Common myeloid progenitor, CD34-positive (primary cell): ENCODE results near the gene RAB27A. TPM values are rescaled to one million over a fixed set of nuclear protein-coding genes. Genes with fewer than 3 reads are reported as not detected.

ENCODE experiments used
- CTCF ChIA-PET: fragments of 350-600 bp; sonication (Branson Sonifier 250); formaldehyde crosslinking; loops from one replicate; lab custom pipeline; 2021; ENCODE audit warnings: antibody characterized with exemption; lab: Charles Lee
- POLR2A ChIA-PET: fragments of 350-600 bp; sonication (Branson Sonifier 250); formaldehyde crosslinking; loops from one replicate; lab custom pipeline; 2021; ENCODE audit warnings: antibody characterized with exemption; lab: Charles Lee
- DNase-seq, 3 donors: peaks; one replicate each; pipeline versions ENCODE4 v3.0.0 to v3.0.0-alpha.2; 2013
- H3K27ac ChIP-seq, 2 experiments: 1 replicate in 1 of 2; 2 replicates in 1 of 2; pipeline ENCODE4 v1.7.0; 2013; ENCODE audit warnings: inconsistent platforms in 2 of 2, low read length in 2 of 2, mild to moderate bottlenecking in 2 of 2, low read depth in 1 of 2, moderate library complexity in 1 of 2; ENCODE audit not compliant: severe bottlenecking in 2 of 2, insufficient read depth in 1 of 2, poor library complexity in 1 of 2
- H3K27me3 ChIP-seq, 5 experiments: replicated peaks in 2 of 5; 1 replicate in 3 of 5; 2 replicates in 2 of 5; pipeline versions ENCODE4 v1.6.1 to v1.7.0; 2013; ENCODE audit warnings: low read length in 4 of 5, mild to moderate bottlenecking in 2 of 5, moderate library complexity in 2 of 5, inconsistent platforms in 1 of 5; ENCODE audit not compliant: insufficient read depth in 5 of 5, control insufficient read depth in 4 of 5
- H3K36me3 ChIP-seq, 4 experiments: 1 replicate in 2 of 4; 2 replicates in 2 of 4; pipeline versions ENCODE4 v1.6.1 to v1.7.0; 2013; ENCODE audit warnings: low read length in 3 of 4, control low read depth in 1 of 4, mild to moderate bottlenecking in 1 of 4; ENCODE audit not compliant: control insufficient read depth in 4 of 4, insufficient read depth in 4 of 4
- H3K4me1 ChIP-seq, 4 experiments: 1 replicate in 3 of 4; 2 replicates in 1 of 4; pipeline versions ENCODE4 v1.6.1 to v1.7.1; 2013; ENCODE audit warnings: low read length in 3 of 4, mild to moderate bottlenecking in 3 of 4, control low read depth in 1 of 4, inconsistent platforms in 1 of 4, moderate library complexity in 1 of 4; ENCODE audit not compliant: control insufficient read depth in 4 of 4, insufficient read depth in 4 of 4; ENCODE audit errors: control extremely low read depth in 1 of 4
- H3K4me3 ChIP-seq, 7 experiments: 1 replicate in 4 of 7; 2 replicates in 3 of 7; pipeline versions ENCODE4 v1.5.1 to v1.7.0; 2013; ENCODE audit warnings: mild to moderate bottlenecking in 7 of 7, low read length in 6 of 7, moderate library complexity in 6 of 7, inconsistent platforms in 2 of 7, low read depth in 2 of 7, control low read depth in 1 of 7; ENCODE audit not compliant: insufficient read depth in 4 of 7, control insufficient read depth in 1 of 7; ENCODE audit errors: extremely low read depth in 1 of 7
- H3K9me3 ChIP-seq, 5 experiments: 1 replicate in 4 of 5; 2 replicates in 1 of 5; pipeline versions ENCODE4 v1.6.1 to v1.7.1; 2013; ENCODE audit warnings: low read length in 4 of 5, mild to moderate bottlenecking in 2 of 5, inconsistent platforms in 1 of 5, low read depth in 1 of 5, moderate library complexity in 1 of 5; ENCODE audit not compliant: control insufficient read depth in 4 of 5, insufficient read depth in 2 of 5; ENCODE audit errors: control extremely low read depth in 1 of 5
- WGBS: methylation state at CpG from one replicate; pipeline ENCODE4 v1.1.5; 2013; ENCODE audit not compliant: insufficient coverage; 5-methylcytosine and 5-hydroxymethylcytosine counted together
- polyA plus RNA-seq: library from polyadenylated mRNA; unstranded; fragments of 120-200 nt; gene quantifications from one replicate; pipeline ENCODE4 v1.2.1, GENCODE V29; 2013

RAB27A gene
- 26.3 TPM for polyA plus RNA-seq

- Histone ChIP-seq H3K27ac (peak within 1 kb of the TSS; percentile 47 to 79), H3K4me3 (peak within 1 kb of the TSS; percentile 70 to 97 (median 86)), H3K36me3 (peaks cover 0 to 8% (median 1%) of the 10 kb centered on the region in 4 experiments), H3K4me1 (peaks cover 3 to 29% (median 14%) of the 10 kb centered on the region in 4 experiments), H3K9me3 (no peaks in the 10 kb centered on the region), H3K27me3 (no peaks in the 10 kb centered on the region)
- peak; percentile 59 to 85 (median 82) for DNase-seq
- ChIA-PET CTCF (interaction anchor here (1.0 to 3.5 kb wide), 8 partner anchors 22 to 83 kb away, joined by 3 to 54 read pairs (median 8); no protein-coding TSS in a partner anchor), POLR2A (no interaction called here)
- under 1% methylated on average over 63 of the region's 69 CpGs for WGBS
Observed at GRCh38 chr15:55289746-55290527, at the start of gene RAB27A. Gene RAB27A (minus strand): TSS chr15:55289813. CDS start chr15:55234934, 54,879 bp downstream.

DNA sequence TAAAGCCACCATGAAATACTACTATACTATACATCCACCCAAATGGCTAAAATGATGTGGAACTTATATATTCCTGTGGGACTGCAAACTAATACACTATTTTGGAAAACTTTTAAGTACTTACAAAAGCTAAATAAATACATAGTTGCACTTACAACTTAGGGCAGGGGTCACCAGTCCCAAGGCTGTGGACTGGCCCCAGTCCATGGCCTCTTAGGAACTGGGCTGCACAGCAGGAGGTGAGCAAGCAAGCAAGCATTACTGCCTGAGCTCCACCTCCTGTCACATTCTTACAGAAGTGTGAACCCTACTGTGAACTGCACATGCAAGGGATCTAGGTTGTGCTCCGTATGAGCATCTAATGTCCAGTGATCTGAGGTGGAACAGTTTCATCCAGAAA lies 47.5 kb upstream of the RAB27A start:
- ChIA-PET POLR2A (no interaction called here), CTCF (no interaction called here)
- no peak for DNase-seq
- no peak overlapping the region for H3K4me3 ChIP-seq
- H3K9me3 ChIP-seq: no peaks in the 10 kb centered on the region
- no peaks in the 10 kb centered on the region for H3K4me1 ChIP-seq
- WGBS: 100% methylated on average over 1 of the region's 1 CpG
- H3K27me3 ChIP-seq: no peaks in the 10 kb centered on the region
- H3K27ac ChIP-seq: no peak overlapping the region
- peaks cover 13 to 62% (median 23%) of the 10 kb centered on the region in 4 experiments for H3K36me3 ChIP-seq

GRCh38 chr15:55334997-55335396 lies 45.4 kb upstream of the RAB27A start:
- ChIA-PET POLR2A (interaction anchor here (0.6 kb wide), 1 partner anchor 48 kb away, joined by 4 read pairs; no protein-coding TSS in a partner anchor), CTCF (no interaction called here)
- Histone ChIP-seq H3K27me3 (no peaks in the 10 kb centered on the region), H3K4me3 (no peak overlapping the region), H3K9me3 (no peaks in the 10 kb centered on the region), H3K36me3 (peaks cover 10 to 70% (median 31%) of the 10 kb centered on the region in 4 experiments), H3K4me1 (no peaks in the 10 kb centered on the region), H3K27ac (no peak overlapping the region)
- no peak for DNase-seq
- WGBS: no CpG with 5 or more reads among the region's 1 CpG

- Histone ChIP-seq H3K27me3 (no peaks in the 10 kb centered on the region), H3K9me3 (no peaks in the 10 kb centered on the region), H3K4me1 (no peaks in the 10 kb centered on the region), H3K36me3 (peaks cover 10 to 68% (median 31%) of the 10 kb centered on the region in 4 experiments), H3K27ac (no peak overlapping the region), H3K4me3 (no peak overlapping the region)
- WGBS: 100% methylated on average over 2 of the region's 5 CpGs
- ChIA-PET POLR2A (interaction anchor here (0.6 kb wide), 1 partner anchor 47 kb away, joined by 4 read pairs; no protein-coding TSS in a partner anchor), CTCF (no interaction called here)
- DNase-seq: no peak
Observed at GRCh38 chr15:55334371-55334770, 44.8 kb upstream of the RAB27A start.

DNA sequence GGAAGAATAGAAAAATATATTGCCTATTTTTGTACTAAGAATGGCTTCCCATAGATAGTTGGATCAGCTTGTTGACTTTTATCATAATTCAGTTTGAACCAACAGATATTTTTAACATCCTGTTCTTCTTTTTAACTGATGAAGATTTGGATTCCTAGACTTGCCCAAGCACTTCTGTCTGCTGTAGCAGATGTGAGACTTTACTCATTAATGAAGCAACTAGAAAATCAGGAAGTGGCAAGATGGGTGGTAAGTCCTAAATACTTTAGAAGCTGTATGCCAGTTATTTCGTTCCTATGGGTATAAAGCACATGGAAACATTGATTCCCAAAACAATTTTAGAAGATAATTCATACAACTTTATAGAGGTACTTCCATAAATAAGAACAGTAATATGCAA lies 37.8 kb upstream of the RAB27A start:
- Histone ChIP-seq H3K4me1 (peaks cover 0 to 5% (median 5%) of the 10 kb centered on the region in 4 experiments), H3K4me3 (no peak overlapping the region), H3K9me3 (no peaks in the 10 kb centered on the region), H3K27me3 (no peaks in the 10 kb centered on the region), H3K36me3 (peaks cover 7 to 28% (median 17%) of the 10 kb centered on the region in 4 experiments), H3K27ac (no peak overlapping the region)
- WGBS: no CpG with 5 or more reads among the region's 1 CpG
- CTCF ChIA-PET: interaction anchor here (1.5 kb wide), 1 partner anchor 108 kb away, joined by 3 read pairs; no protein-coding TSS in a partner anchor
- DNase-seq: no peak
- POLR2A ChIA-PET: no interaction called here

- ChIA-PET CTCF (interaction anchor here (1.5 kb wide), 1 partner anchor 112 kb away, joined by 4 read pairs; no protein-coding TSS in a partner anchor), POLR2A (no interaction called here)
- H3K4me3 ChIP-seq: no peak overlapping the region
- 100% methylated on average over 3 of the region's 5 CpGs for WGBS
- H3K27me3 ChIP-seq: no peaks in the 10 kb centered on the region
- H3K36me3 ChIP-seq: peaks cover 0 to 8% (median 2%) of the 10 kb centered on the region in 4 experiments
- no peaks in the 10 kb centered on the region for H3K9me3 ChIP-seq
- H3K4me1 ChIP-seq: peaks cover 9 to 27% (median 19%) of the 10 kb centered on the region in 4 experiments
- H3K27ac ChIP-seq: no peak overlapping the region
- no peak for DNase-seq
Observed at GRCh38 chr15:55322467-55322866, 32.9 kb upstream of the RAB27A start.

DNA sequence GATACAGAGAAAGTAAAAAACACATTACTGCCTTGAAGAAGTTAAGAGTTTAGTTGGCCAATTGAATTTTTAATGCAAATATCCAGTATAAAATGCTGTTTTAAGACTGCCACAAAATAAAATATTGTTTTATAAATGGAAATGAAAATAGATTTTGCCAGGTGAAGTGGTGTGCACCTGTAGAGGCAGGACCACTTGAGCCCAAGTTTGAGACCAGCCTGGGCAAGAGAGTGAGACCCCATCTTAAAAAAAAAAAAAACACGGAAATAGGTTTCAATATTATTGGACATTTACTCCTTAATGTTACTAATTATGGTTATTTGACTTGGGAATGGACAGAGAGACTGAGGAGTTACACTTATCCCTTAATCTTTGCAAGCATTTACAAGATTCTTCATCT lies 31.4 kb upstream of the RAB27A start:
- Histone ChIP-seq H3K27ac (no peak overlapping the region), H3K27me3 (no peaks in the 10 kb centered on the region), H3K36me3 (peaks cover 0 to 8% (median 1%) of the 10 kb centered on the region in 4 experiments), H3K4me3 (peak overlapping the region in 1 of 7 experiments; percentile 97), H3K9me3 (no peaks in the 10 kb centered on the region), H3K4me1 (peaks cover 9 to 34% (median 21%) of the 10 kb centered on the region in 4 experiments)
- CTCF ChIA-PET: no interaction called here
- no peak for DNase-seq
- POLR2A ChIA-PET: no interaction called here
- no CpG with 5 or more reads among the region's 1 CpG for WGBS
